Stimulated activated CD4-positive, alpha-beta T cell treated with anti-CD3 and anti-CD28 coated beads, Interleukin-15, amount 100 ng/mL, for 48 hours (primary cell): Measurements from ENCODE around the gene NEK4.

Source experiments
- DNase-seq, 2 donors: peaks; one replicate each; pipeline ENCODE4 v3.0.0-alpha.2; 2020; ENCODE audit warnings: low read depth in 2 of 2

The NEK4 gene

DNA sequence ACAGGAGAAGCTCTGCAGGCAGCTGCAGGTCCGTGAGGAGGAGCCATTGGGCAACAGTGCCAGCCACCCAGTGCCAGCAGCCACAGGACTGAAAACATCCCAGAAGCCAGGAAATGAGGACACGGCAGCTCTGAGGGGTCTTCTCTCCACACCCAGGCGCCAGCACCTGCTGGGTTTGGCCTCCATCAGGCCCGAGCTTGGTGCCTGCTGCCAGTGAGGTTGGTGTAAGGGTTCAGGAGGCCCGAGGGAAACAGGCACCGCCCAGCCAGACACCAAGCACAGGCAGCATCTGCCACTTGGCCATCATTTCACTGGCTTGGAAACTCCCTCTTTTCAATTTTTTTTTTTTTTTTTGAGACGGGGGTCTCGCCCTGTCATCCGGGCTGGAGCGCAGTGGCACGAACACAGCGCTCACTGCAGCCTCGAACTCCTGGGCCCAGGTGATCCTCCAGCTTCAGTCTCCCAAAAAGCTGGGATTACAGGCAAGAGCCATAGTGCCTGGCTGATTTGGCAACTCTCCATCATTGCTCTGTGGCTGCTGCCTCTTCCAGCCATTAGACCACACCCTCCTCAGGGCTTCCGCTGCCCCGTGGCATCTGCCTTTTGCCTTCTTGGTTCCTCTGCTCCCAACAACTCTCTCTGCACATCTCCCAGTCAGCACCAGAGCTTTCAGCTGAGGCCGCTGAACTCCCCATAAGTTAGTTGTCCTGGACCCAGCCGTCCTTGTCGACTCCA, 22.4 kb upstream of the NEK4 start:
- DNase-seq = no peak

DNA sequence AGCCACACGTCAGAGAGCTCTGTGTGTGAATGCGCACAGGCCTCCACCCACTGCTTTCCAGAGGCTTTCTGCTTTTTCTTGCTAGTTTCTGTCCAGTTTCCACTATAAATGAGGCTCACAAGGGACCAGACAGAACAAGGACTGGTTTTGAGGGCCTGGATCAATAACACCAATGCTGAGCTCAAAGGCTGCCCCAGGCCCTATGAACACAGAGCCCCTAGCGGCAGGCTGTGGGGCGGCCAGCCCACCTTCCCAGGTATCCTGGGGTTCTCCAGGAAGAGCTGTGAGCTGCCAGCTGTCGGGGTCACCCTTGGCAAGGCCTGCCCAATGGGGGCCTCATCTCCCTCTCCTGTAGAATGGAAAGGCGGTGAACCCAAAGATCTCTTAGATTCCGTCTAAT, 21.7 kb upstream of the NEK4 start:
- DNase-seq = no peak

DNA sequence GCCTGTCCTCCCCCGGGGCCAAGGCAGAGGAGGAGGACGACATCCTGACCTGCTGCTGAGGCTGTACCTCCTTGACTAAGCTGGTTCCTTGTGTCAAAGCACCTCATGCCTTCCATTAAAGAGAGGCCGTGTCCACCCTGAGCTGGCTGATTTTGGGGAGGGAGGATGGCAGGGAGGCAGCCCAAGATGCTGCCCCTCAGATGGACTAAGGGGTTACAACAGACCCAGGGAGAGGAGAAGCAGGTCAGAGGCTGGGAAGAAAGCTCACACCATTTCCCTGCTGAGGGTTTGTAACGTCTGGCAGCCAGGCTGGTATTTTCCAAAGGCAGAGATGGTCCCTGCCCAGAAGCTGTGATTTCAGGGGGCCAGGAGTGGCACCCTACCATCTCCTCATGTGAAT, 21.2 kb upstream of the NEK4 start:
- no peak for DNase-seq

DNA sequence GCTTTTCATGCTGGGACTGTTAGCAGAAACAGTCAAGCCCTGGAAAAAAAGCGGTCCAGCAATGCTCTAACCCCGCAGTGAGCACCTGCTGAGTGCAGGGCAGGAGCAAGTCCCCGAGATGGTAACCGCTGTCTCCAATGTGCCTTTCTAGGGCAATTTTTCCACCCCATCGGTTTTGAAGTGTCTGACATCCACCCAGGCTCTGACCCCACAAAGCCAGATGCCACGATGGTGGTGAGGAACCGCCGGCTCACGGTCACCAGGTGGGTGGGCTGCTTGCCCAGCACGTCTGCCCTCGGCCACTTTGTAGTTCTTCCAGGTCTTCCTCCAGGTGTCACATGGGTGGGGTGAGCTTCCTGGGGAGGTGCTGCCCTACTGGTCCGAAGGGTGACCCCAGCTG, 20.6 kb upstream of the NEK4 start:
- no peak for DNase-seq

DNA sequence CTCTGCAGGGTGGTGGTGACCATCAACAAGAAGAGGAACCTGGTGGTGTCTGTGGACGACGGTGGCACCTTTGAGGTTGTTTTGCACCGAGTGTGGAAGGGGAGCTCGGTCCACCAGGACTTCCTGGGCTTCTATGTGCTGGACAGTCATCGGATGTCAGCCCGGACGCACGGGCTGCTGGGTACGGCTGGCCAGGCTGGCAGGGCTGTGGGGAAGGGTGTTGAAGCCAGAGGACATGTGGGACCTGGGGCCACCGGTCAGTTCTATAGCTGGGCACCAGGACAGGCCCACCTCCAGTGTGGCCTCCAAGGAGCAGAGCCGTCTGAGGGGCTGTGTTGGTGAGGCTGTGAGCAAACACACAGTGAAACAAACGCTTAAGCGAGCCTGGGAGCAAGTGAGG, 20.0 kb upstream of the NEK4 start:
- no peak for DNase-seq

DNA sequence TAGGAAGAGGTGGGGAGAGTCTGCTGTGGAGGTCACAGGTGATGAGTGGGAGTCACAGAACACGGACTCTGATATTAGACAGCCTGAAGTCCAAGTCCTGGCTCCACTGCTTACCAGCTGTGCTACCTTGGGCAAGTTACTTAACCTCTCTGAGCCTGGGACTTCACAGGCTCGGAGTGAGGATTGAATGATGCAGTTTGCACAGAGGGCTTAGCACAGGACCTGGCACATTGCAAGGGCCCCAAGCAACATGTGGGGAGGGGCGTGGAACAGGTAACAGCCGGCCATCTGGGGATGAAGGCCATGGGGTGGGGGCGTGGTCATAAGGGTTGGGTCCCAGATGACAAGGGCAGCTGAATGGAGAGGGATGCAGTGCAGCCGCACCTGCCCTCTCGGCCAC, 19.6 kb upstream of the NEK4 start:
- no peak for DNase-seq

DNA sequence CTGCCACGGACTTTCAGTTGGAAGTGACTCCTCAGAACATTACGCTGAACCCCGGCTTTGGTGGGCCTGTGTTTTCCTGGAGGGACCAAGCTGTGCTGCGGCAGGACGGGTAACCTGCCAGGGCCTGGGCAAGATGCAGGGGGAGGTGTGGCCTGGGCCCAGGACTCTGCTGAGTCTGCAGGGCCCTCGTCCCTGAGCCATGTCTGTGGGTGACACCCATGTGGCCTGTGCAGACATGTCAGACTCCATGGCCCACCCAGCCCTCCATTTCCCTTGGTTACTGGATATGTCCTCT, 19.0 kb upstream of the NEK4 start:
- no peak for DNase-seq

DNA sequence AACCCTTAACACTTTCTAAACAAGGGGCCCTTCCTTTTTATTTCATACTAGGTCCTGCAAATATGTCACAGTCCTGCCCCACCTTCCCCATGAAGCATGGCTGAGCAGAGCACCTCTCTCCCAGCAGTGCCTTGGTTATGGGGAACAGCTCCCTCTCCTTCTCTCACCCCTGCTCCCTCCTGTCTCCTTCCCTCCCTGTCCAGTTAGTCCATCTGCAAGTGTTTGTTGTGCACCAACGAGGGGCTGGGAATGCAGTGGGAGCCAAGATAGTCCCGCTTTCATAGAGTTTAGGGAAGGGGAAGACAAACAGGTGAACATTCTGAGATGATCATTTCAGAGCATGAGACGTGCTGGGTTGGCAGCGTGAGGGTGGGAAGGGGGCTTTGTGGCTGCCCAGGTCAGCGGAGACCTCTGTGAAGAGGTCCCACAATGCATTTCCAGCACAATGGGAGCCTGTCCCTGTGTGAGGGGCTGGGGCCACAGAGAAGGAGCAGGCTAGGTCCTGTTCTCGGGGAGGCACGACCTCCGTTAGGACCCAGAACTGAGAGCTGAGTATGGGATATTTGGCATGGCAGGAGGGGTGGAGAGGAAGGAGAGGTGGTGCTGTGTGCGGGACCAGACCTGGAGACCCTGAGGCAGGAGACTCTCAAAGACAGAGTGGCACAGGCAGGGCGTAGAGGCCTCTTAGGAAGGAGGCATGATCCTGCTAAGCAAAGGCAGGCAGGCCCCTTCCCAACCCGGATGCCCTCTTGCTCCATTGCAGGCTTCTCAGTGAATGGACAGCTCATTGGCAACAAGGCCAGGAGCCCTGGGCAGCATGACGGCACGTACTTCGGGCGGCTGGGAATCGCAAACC, 18.4 kb upstream of the NEK4 start:
- DNase-seq = no peak

DNA sequence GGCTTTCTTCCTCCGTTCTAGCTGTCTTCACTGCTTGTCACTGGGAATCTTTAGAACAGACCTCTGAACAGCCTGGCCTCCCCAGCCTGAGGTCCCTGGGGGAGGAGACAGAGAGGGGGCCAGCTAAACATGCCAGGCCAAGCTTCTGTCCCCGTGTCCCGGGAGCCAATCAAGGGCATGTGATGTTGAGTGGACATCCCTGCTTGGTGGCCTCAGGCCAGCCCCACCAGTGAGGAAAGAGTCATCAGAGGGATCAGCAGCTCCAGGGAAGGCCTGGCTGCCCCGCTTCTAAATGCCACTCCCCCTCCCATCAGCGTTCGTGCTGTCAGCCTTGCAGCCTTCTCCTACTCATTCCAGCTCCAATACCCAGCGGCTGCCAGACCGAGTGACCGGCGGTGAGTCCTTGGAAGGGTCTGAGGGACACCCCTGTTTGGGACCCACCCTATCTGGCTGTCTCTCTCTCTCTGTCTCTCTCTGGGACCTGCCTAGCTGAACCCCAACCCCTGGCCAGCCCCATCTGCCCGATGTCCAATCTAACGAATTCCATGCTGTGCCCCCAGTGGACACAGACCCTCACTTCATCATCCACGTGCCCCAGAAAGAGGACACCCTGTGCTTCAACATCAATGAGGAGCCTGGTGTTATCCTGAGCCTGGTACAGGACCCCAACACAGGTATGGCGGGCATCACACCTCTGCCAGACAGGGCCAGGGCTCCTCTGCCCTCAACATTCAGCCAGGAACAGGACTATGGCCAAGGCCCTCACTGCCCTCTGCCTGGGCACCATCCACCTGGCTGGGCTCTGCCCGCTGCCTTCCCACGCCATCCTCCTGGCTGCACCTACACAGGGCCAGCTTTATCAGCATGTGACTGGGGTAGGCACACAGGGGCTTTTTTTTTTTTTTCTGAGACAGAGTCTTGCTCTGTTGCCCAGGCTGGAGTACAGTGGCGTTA, 17.2 kb upstream of the NEK4 start:
- no peak for DNase-seq

DNA sequence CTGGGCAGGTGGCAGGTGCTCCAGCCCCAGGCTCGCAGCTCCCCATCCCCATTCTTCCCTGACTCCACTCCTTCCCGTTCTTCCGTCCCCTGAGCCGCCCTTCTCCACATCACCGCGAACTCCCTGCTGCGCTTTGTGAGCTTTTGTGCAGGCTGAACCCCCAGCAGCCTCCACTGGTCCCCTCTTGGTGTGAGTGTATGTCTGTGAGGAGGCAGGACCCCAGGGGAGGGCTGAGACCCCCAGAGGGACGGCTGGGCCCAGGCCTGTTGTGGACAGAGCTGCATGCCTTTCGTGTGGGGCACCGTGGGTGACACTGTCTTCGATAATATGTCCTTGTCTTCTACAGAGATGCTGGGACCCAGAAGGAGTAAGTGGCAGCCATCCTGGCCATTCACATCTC, 16.5 kb upstream of the NEK4 start:
- DNase-seq = no peak

DNA sequence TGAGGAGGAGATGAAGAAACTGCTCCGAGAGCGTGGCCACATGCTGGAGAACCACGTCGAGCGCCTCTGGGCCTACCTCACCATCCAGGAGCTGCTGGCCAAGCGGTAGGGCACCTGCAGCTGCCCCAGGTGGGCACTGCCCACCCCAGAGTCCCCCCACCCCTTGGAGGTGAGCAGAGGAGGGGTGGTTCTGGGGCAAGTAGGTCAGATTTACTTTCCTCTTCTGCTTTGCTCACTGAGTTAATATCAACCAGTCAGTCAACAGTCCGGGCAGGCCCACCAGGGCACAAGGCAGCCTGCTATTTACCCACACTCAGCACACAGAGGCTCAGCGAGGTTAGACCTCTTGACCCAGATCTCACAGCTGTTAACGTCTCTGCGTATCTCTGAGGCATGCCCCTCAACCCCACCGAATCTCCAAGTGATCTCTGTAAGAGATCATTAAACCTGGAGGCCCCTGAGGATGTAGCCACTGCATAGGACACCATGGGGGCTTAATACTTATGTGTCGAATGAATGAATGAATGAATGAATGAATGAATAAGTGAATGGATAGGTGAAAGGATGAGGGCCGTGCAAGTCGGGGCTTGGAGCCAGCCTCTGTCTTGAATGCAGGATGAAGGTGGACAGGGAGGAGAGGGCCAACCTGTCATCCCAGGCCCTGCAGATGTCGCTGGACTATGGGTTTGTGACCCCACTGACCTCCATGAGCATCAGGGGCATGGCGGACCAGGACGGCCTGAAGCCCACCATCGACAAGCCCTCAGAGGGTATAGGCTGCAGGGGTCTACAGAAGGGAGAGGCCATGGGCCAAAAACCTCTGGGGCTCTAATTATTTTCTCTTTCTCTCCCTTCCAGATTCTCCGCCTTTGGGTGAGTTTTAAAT, 15.8 kb upstream of the NEK4 start:
- no peak for DNase-seq

DNA sequence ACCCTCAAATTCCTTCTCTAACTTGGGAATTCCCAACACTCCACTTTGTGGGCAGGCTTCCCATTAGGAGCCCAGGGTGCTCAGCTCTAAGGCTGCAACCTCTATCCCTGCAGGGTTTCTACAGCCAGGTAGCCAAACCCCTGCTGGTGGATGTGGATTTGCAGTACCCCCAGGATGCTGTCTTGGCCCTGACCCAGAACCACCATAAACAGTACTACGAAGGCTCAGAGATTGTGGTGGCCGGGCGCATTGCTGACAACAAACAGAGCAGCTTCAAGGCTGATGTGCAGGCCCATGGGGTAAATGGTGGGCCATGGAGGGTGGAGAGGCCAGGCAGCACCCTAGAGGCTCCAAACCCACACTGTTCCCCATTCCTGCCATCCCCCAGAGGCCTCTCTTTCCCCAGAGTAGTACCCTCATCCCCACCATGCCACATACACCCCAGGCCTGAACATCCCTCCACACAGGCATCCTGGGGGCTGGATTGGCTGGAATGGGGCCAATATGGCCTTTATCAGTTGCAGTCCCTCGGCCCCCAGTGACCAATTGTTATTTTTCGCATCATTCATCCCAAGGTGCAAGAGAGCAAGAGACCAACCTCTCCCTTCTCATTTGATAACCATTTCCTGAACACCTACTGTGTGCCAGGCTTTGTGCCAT, 14.3 kb upstream of the NEK4 start:
- no peak for DNase-seq

DNA sequence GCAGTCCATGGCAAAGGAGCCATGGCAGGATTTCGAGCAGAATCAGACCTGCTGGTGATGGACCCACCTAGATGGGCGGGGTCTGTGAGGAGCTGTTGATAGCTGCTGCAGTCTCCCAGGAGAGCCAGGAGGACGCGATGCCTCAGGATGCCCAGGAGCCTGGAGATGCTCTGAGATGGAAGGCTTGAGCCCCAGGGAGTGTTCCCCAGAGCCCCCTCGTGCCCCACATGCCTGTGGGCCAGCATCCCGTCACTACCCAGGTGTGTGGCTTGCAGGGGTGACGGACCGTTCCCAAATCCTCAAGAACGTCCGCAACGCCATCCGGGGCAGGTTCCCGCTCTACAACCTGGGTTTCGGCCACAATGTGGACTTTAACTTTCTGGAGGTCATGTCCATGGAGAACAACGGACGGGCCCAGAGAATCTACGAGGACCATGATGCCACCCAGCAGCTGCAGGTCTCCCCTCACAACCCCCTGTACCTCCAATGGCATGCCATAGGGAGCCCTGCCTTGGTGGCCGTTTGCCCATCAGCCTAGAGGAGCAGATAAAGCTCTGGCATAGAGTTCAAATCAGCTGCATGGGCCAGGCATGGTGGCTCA, 13.4 kb upstream of the NEK4 start:
- DNase-seq = no peak

DNA sequence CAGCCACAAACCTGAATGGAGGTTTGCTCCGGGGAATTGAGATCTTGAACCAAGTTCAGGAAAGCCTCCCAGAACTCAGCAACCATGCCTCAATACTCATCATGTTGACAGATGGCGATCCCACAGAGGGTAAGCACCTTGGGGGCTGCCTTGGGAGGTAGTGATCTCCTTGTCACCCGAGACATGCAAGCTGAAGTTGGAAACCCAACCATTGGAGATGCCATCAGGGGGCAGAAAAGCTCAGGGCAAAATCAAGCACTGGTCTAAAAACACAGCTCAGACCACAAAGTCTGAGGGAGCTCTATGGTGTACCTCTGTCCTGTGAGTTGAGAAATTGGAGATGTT, 12.4 kb upstream of the NEK4 start:
- DNase-seq = no peak

DNA sequence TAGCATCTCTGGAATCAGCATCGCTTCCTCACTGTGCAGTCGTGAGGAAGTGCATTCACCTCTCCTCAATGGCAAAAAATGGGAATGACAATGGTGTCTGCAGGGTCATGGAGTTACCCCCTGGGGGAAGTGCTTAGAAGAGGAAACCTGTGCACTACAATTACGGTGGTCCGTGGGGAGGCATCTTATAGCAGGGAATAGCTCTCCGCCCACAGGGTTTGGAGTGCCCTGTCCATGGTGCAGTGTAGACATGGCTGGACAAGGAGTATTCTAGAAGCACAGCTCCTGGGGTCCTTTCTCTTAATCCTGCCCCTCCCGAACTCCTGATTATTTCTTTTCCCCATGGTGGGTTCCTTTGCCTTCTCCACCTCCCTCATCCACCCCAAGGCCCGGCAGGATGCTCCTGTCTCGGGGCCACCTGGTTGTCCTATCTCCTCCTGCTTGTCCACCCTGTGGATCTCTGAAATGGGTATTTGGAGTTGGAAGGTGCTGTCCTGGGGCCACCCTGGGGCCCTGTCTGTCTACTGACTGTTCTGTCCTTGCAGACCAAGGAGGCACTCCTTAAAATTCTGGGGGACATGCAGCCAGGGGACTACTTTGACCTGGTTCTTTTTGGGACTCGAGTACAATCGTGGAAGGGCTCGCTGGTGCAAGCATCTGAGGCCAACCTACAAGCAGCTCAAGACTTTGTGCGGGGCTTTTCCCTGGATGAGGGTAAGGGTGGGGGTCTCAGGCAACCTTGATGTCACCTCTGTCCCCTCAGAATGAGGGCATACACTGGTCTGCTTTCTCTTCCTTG, 11.9 kb upstream of the NEK4 start:
- no peak for DNase-seq

DNA sequence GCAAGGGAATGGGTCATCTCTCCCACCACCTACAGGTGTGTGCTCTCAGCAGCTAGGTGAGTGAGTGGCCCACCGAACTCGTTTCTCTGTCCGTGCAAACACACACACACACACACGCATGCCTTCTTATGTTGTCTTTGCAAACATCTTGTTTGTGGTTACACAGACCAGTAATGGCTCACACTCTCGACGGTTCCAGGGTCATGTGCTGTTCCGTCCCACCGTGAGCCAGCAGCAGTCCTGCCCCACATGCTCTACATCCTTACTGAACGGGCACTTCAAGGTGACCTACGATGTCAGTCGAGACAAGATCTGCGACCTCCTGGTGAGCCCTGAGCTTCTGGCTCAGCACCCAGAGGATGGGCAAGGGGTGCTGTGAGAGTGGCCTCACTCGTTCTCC, 11.0 kb upstream of the NEK4 start:
- no peak for DNase-seq

DNA sequence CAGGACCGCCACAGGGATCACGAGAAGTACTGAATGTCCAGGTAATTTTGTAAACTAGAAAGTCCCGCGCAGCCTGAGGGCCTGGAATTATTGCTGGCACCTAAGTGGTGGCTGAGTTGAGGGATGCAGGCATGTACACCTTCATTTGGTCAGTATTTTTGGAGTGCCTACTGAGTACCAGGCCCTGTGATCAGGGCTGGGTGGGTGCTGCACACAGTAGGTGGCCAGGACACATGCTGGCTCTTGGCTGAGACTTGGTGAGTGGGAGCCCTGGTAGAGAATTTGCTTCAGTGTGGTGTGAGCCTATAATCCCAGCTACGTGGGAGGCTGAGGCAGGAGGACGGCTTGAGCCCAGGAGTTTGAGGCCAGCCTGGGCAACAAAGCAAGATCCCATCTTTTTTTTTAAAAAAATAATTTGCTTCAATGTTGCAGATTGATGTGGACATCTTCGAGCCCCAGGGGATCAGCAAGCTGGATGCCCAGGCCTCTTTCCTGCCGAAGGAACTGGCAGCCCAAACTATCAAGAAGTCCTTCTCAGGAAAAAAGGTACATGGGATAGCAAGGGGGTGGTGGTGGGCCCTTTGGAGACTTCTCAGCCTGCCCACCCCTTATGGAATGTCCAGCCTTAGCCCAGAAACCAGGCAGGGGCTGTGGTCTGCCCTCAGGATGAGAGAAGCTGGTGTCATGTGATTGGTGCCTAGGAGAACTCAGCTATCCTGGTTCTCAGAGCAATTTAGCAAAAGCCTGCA, 9.3 kb upstream of the NEK4 start:
- DNase-seq = no peak

DNA sequence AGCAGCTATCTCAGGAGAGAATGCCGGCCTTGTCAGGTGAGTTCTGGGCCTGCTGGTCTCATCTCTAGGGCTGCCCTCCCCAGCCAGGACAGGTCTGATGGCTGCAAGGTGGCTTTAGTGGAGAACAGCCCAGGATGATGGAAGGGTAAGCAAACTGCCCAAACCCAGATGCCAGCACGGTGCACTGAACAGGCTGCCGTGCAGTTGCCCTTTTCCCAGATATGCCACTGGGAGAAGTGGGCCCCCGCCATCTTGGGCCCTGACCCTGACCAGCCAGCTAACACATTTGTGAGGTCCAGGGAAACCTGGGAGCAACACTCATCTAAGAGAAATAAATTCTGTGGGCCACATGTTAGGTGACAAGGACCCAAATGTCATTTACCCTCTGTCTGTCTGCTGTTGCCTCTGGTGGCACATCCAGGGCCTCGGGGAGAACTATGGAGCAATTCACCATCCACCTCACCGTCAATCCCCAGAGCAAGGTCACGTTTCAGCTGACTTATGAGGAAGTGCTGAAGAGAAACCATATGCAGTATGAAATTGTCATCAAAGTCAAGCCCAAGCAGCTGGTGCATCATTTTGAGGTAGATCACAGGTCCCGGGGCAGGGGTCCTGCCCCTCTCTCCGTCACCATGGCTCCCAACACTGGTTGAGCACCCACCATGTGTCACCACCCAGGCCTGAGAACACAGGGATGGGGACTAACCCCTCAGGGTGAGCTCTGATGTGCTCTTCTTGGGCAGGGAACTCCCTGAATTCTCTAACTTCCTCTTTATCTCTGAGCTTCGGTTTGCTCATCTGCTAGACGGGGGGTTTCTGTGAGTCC, 8.5 kb upstream of the NEK4 start:
- DNase-seq = no peak
